MV-4-11 (cell line): ENCODE measurements around the gene DMD.

Experiments used
- DNase-seq: peaks from one replicate; lab custom pipeline; 2025; lab: John Stamatoyannopoulos, UW

DMD gene

GRCh38 chrX:31708116-31708515 is 1503.2 kb downstream of the DMD start:
- no peak for DNase-seq

DNA sequence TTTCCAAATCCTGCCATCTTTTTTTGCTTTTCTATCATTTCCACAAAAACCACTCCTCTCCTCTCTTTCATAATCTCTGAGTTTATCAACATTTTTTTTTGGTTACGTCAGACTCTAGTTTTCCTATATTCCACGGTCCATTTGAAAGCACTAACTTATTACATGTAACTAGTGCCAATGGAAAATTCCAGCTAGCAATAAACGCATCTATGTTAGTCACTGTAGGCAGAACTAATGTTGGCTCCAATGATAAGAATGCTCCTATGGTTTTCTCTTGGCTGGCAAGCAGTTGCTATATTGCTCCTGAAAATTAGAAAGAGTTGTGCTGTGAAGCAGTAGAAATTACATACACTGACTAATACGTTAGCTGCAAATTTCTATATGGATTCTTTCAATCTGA is 1504.9 kb downstream of the DMD start:
- no peak for DNase-seq

DNA sequence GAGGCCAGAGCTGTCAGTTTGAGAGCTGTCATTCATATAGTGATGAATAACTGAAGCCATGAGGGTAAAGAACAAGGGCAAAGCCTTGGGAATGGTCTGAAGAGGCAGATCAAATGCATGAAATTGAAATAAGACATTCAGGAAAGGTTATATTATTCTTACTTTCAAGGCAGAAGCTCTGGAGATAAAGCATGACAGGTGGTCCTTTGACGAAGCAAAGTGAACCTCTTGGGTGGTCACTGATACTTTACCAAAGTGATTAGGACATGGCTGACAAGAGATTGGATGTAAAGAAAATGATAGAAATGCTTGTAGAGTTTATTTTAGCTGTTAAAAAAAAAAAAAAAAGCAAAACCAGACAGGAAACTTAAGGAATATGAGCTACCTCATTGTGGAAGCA is 1505.5 kb downstream of the DMD start:
- no peak for DNase-seq

DNA sequence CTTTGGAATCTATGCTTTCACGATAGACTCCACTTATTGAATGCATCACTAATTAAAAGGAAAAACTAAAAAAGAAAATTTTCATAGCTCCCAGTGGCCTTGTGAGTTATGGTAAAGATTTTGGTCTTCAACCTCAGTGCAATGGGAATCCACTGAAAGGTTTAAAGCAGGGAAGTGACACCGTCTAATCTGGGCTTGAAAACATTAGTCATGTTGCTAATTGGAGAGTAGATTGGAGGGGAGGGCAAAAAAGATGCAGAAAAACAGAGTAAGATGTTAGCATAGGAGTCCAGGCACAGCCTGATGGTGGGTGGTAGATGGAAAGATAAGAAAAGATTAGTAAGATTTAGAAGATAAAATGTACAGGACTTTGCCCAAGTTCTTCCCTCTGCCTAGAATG is 1506.4 kb downstream of the DMD start:
- DNase-seq: no peak

GRCh38 chrX:31702222-31702621 is 1509.1 kb downstream of the DMD start:
- DNase-seq: no peak

- DNase-seq: no peak
Measured at GRCh38 chrX:31697294-31697916, 1513.9 kb downstream of the DMD start.

GRCh38 chrX:31679861-31680260 is 1531.5 kb downstream of the DMD start:
- no peak for DNase-seq

- no peak for DNase-seq
Measured at GRCh38 chrX:31670245-31670644, 1541.1 kb downstream of the DMD start.

DNA sequence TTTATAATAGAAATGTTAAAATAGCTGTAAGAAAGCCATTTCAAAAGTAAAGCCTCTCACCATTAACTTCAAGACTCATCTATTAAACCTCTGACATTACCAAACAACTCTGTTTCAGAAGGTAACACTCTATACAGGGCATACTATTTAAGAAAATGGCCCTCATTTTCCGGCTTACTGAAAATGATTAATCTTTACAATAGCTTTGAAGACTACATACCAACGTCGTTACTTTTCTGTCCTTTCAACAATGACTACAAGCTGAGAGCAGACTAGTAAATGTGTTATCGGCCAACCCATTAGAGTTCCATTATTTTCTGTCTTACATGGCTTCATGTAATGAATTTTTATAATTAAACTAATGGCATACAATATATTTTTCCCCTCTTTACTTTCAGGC is 1545.9 kb downstream of the DMD start:
- no peak for DNase-seq

- DNase-seq: no peak
Measured at GRCh38 chrX:31663172-31663571, 1548.2 kb downstream of the DMD start.

DNA sequence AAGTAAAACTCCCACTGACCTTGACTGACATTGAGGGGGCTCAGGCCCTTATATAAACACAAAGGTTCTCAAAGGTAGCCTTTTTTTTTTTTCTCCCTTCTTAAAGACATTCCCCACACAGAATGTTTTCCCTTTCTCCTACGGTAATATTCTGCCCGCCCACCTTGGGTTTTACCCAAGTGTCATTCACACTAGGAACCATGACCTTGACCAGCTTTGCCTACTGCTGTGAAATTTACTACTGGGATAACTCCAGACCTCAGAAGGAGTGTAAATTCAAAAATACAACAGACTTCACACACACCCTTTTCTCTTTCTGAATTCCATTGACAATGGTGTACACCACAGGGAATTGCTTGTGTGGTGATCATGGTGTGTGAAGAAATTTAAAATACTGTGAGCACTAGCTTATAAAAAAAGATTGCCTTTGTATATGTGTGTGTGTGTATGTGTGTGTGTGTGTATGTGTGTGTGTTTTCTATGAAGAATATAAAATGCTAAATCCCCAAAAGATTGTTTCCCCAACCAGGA is 1550.0 kb downstream of the DMD start:
- no peak for DNase-seq

DNA sequence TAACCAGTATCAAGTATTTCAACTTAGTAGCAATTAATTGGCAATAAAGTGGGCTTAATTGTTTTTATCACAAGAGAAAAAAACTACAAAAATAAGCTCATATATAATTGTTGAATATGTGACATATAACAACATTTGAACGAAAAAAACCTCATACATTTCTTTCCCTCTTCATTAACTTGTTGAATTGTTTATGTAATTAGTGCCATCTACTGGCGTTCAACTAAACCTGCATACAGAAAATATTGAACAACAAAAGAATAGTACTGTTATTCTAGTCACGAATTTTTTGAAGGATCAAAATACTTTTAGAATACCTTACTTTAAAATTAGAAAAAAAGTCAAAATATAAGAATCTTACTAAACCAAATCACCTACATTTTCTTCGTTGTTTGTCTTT is 1553.0 kb downstream of the DMD start:
- peak; percentile 8 for DNase-seq

DNA sequence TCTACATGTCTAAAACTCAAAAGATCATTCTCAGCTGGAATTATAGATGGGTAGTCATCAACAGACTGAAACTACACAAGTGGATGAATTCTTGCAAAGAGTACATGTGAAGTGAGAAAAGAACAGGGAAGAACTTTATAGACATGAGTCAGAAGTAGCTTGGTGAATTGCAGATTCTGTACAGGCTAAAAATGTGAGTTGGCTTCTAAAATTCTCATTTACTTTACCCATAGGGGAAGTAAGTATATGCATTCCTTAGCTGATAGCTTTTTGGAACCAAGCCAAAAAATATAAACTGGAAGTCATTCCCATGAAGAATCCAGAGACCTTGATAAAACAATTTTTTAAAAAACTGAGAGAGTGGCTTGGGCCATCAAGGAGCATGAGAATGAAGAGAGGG is 1555.3 kb downstream of the DMD start:
- DNase-seq: peak; percentile 13

GRCh38 chrX:31653422-31653821 is 1557.9 kb downstream of the DMD start:
- DNase-seq: peak; percentile 48

DNA sequence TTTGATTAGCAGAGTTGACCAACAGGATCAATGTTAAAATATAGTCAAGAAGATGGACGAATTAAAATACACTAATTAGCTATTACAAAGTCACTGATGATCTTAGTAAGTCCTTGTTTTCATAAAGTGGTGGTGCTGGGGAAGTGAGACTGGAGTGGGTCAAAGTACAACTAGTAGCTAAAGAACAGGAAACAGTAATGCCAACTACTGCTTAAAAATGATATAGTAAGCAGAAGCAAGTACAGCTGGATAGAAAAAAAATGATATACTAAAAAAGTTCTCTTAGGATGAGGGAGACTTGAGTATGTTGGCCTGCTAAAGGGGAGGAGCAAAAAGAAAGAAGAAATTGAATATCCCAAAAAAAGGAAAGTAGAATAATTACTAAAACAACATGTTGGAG is 1558.7 kb downstream of the DMD start:
- peak; percentile 75 for DNase-seq

DNA sequence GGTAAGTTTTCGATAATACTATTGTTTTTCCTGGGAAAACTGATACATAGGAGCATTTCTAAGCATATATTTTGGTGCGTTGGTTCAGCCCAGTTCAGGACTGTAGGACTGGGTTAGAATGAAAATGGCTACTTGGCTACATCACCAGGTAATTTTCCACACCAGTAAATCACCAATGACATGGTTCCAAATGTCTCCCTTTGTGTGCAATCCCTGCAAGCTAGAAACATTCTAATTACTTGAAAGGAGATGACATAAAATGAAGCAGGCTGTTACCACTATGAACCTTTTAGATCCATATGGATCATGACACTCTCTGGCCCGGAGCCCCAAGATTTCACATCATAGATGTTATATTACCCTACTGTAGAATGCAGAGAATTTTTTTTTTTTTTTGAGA is 1562.1 kb downstream of the DMD start:
- DNase-seq: no peak

DNA sequence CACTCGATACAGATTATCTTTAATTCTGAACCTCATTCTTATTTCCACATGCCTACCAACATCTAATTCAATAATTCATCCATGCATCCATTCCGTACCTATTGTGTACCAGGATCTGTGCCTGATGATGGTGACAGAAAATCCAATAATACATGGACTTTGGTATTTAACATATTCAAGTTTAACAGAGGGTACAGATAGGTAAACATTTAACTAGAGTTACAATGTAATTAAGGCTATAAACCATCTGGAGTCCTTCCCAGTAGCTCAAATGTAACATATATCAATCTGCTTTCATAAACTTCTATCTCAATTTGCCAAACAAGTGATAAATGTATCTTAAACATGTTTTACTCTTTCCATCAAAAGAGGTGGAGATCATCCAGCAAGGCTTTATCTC is 1578.0 kb downstream of the DMD start:
- no peak for DNase-seq

GRCh38 chrX:31629195-31629594 is 1582.2 kb downstream of the DMD start:
- DNase-seq: no peak

DNA sequence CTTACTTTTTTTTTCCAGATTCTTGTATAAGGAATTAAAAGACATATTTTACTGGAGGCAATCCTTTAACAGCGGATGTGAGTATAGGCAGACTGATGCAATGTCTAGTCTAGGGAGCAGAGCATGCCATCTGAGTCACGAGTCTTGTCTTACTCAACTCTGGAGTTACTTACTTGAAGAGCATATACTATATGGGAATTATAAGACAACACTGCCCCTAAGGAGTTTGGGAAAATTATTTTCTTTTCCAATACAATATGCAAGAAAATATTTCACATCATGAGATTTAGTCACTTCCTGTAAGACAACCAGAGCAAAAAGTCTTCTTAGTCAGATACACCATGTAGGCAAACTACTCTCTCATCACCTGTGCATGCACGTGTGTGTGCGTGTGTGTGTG is 1602.2 kb downstream of the DMD start:
- peak; percentile 32 for DNase-seq

DNA sequence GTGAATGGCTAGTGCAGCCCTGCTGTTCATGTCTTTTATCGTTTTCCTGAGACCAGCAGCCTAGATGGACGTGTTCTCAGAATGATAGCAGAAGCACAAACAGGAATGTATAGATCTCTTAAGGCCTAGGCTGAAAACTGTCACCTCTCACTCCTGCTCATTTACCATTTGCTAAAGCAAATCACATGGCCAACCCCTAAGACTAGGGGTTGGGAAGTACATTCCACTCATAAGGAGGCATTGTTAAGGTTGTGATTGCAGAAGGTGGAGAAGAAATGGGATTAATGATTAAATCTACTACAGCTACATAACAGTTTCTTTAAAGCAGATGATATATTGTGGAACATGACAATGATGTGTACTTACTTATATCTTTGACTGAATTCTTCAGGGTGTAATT is 1602.7 kb downstream of the DMD start:
- DNase-seq: no peak

DNA sequence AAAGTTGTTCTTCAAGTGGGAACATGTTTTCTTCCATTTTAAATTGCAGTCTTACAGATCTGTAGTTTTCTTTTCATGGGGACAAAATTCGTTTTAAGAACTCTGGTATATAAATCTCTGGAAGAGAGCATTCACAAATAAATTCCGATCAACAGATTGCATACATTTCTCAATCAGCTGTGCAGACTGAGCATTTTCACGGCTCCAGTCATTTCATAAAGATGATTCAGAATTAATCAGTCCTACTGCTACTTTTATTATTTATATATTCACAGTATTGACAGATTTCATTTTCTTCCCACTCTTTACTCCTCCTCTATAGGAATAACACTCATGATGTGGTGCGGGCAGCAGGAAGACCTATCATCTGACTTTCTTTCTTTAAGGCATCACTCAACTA is 1604.6 kb downstream of the DMD start:
- no peak for DNase-seq

GRCh38 chrX:31604629-31605221 is 1606.6 kb downstream of the DMD start:
- DNase-seq: peak; percentile 69

DNA sequence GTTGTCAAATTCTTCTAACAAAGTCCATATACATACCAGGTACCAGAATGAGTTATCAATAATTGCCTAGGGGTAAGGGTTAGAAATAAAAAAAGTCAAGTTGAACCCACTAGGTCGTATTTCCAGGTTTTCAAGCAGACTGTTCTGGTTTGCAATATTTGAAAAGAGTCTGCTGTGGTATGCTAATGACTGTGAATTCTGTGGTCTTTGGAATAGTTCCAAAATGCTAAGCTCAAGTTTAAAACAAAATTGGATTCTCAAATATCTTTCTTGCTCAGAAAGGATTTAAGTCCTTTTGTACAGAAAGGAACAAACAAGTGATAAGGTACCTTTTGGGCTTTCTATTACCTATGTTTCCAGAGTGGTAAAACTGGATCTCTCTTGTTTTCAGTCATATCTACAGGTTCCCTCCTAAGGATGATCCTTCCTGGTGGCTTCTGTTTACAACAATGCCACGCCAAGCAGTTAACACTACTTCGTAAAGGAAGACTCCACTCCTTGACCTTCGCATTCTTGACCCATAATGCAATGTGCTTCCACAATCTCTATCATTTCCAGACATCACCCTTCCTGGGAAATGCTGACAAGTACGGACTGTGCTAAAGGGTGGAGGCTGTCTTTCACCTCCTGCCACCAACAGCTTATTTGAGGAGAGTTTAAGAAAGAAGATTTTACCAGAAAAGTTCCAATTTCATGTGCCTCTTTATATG is 1607.8 kb downstream of the DMD start:
- DNase-seq: no peak
